Activated T-helper 2 cell treated with anti-CD3 and anti-CD28 coated beads, Interferon-gamma antibody, Interleukin-2, Interleukin-4, amounts not matched to agents 10 μg/mL and 5 μg/mL and 100 μg/mL, durations not matched to agents 14 hours and 24 hours and 36 hours (primary cell): Measurements from ENCODE around the gene FHOD1. TPM values are rescaled to one million over a fixed set of nuclear protein-coding genes. Genes with fewer than 3 reads are reported as not detected.

Source experiments
- DNase-seq: peaks from one replicate; pipeline ENCODE4 v3.0.0; 2021; ENCODE audit warnings: low spot score
- H3K27ac Mint-ChIP-seq: one replicate; pipeline ENCODE4 v1.8.0; 2021; ENCODE audit warnings: mixed read lengths
- H3K27me3 Mint-ChIP-seq: one replicate; pipeline ENCODE4 v1.8.0; 2021; ENCODE audit warnings: low read depth, mixed read lengths
- H3K36me3 Mint-ChIP-seq: one replicate; pipeline ENCODE4 v1.8.0; 2021; ENCODE audit warnings: low read depth, mixed read lengths
- H3K4me1 Mint-ChIP-seq: one replicate; pipeline ENCODE4 v1.8.0; 2021; ENCODE audit warnings: low read depth, mixed read lengths
- H3K4me3 Mint-ChIP-seq: one replicate; pipeline ENCODE4 v1.8.0; 2021; ENCODE audit warnings: low read depth, mild to moderate bottlenecking, moderate library complexity, mixed read lengths
- H3K9me3 Mint-ChIP-seq: one replicate; pipeline ENCODE4 v1.8.0; 2021; ENCODE audit warnings: mixed read lengths
- intact Hi-C: fragments of 100-400 bp; cut with micrococcal nuclease; formaldehyde crosslinking; loops from one replicate; pipeline ENCODE4 v1.15.1; 2023
- total RNA-seq: library from RNA; stranded (reverse); gene quantifications from 2 replicates; pipeline ENCODE4 v1.2.3, GENCODE V29; 2022

Gene FHOD1
- total RNA-seq, 1 donor from 2014 or later = 141 TPM

- H3K4me1 Mint-ChIP-seq = peaks cover 30% of the 10 kb centered on the region
These were observed 55.1 kb downstream of the FHOD1 start, which contains the start of gene E2F4 for GRCh38 chr16:67191995-67192681. Gene E2F4 (plus strand): TSS chr16:67192155. CDS start chr16:67192228, 73 bp downstream.

DNA sequence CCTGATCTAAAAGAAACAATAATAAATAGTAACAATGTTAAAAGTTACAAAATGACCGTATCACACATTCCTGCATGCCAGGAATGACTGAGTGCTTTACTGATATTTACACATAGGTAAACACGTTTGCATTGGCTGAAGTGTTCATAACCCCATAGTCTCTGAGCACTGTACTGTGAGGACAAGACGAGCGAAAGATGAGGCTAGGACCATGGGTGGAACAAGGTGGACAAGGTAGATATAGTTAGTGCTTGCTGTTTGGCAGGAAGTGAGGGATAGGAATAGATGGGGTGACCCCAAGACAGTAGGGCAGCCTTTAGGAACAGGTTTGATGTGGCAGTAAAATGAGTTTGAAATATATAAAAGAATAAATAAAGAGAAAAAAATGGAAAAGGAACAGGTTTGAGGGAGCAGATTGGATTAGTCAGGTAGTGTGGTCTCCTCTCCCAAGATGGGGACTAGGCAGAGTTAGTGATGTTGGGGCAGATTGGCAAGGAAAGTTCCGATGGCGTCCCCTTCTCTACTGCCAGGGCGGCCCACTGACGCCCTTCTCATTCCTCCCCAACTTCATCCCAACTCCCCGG lies 55.8 kb downstream of the FHOD1 start:
- H3K27me3 Mint-ChIP-seq = no peaks in the 10 kb centered on the region
- H3K4me1 Mint-ChIP-seq = peaks cover 29% of the 10 kb centered on the region
- DNase-seq = no peak
- H3K36me3 Mint-ChIP-seq = peaks cover 42% of the 10 kb centered on the region
- H3K27ac Mint-ChIP-seq = peak overlapping the region; percentile 59
- peak overlapping the region; percentile 85 for H3K4me3 Mint-ChIP-seq
- intact Hi-C loops = no loop called here
- no peaks in the 10 kb centered on the region for H3K9me3 Mint-ChIP-seq

More at GRCh38 chr16:67191995-67192681, 55.1 kb downstream of the FHOD1 start, which contains the start of gene E2F4:
- peak within 1 kb of the TSS; percentile 85 for H3K4me3 Mint-ChIP-seq
- peak; percentile 84 for DNase-seq
- H3K9me3 Mint-ChIP-seq = no peaks in the 10 kb centered on the region
- peaks cover 48% of the 10 kb centered on the region for H3K36me3 Mint-ChIP-seq
- H3K27ac Mint-ChIP-seq = peak within 1 kb of the TSS; percentile 59
- intact Hi-C loops = no loop called here
- no peaks in the 10 kb centered on the region for H3K27me3 Mint-ChIP-seq

GRCh38 chr16:67190448-67191399 lies 56.6 kb downstream of the FHOD1 start:
- peaks cover 23% of the 10 kb centered on the region for H3K4me1 Mint-ChIP-seq
- H3K4me3 Mint-ChIP-seq = peak overlapping the region; percentile 85
- intact Hi-C loops = no loop called here
- H3K36me3 Mint-ChIP-seq = peaks cover 34% of the 10 kb centered on the region
- H3K9me3 Mint-ChIP-seq = no peaks in the 10 kb centered on the region
- no peak for DNase-seq
- no peak overlapping the region for H3K27ac Mint-ChIP-seq
- no peaks in the 10 kb centered on the region for H3K27me3 Mint-ChIP-seq

GRCh38 chr16:67190041-67190440 lies 57.2 kb downstream of the FHOD1 start, which contains the start of gene EXOC3L1:
Gene EXOC3L1 (minus strand): TSS chr16:67190136. CDS start chr16:67189676, 460 bp downstream.
- intact Hi-C loops = no loop called here
- Mint-ChIP-seq H3K9me3 (no peaks in the 10 kb centered on the region), H3K4me1 (peaks cover 30% of the 10 kb centered on the region), H3K36me3 (peaks cover 27% of the 10 kb centered on the region), H3K27ac (no peak within 1 kb of the TSS), H3K27me3 (peaks cover 7% of the 10 kb centered on the region), H3K4me3 (no peak within 1 kb of the TSS)
- no peak for DNase-seq

GRCh38 chr16:67188798-67189197 lies 58.5 kb downstream of the FHOD1 start:
- intact Hi-C loops = loop anchor here (5.0 to 10.0 kb wide), 2 partner anchors 36 to 174 kb away; partner anchors contain the start of gene B3GNT9
- no peak overlapping the region for H3K4me3 Mint-ChIP-seq
- H3K36me3 Mint-ChIP-seq = peaks cover 15% of the 10 kb centered on the region
- H3K27me3 Mint-ChIP-seq = peaks cover 7% of the 10 kb centered on the region
- peaks cover 28% of the 10 kb centered on the region for H3K4me1 Mint-ChIP-seq
- DNase-seq = no peak
- no peak overlapping the region for H3K27ac Mint-ChIP-seq
- H3K9me3 Mint-ChIP-seq = no peaks in the 10 kb centered on the region

DNA sequence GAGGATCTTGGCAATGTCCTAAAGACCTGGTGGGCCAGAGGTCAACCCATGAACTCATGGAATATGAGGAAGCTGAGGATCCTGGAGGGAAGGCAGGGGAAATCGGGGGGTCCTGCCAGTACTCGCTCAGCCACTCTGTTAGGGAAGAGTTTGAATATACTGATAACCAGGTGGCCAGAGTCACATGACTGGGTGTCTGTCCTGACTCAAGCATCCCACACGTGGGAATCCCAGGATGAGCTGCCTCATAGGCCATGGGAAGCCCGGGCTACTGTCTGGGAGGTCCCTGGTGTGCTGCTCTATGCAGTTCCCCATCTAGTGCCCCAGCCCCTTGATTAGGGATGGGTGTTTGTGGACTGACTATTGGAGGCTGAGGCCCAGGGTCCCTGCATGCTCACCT lies 59.0 kb downstream of the FHOD1 start:
- Mint-ChIP-seq H3K27ac (no peak overlapping the region), H3K27me3 (peaks cover 7% of the 10 kb centered on the region), H3K4me3 (no peak overlapping the region), H3K4me1 (peaks cover 23% of the 10 kb centered on the region), H3K9me3 (no peaks in the 10 kb centered on the region), H3K36me3 (peaks cover 10% of the 10 kb centered on the region)
- DNase-seq = no peak
- intact Hi-C loops = loop anchor here (5.0 to 10.0 kb wide), 2 partner anchors 36 to 174 kb away; partner anchors contain the start of gene B3GNT9

- Mint-ChIP-seq H3K27ac (no peak overlapping the region), H3K9me3 (no peaks in the 10 kb centered on the region), H3K27me3 (peaks cover 7% of the 10 kb centered on the region), H3K36me3 (no peaks in the 10 kb centered on the region), H3K4me3 (no peak overlapping the region), H3K4me1 (peaks cover 15% of the 10 kb centered on the region)
- intact Hi-C loops = loop anchor here (5.0 to 10.0 kb wide), 2 partner anchors 35 to 173 kb away; partner anchors contain the start of gene B3GNT9
- no peak for DNase-seq
These were observed 59.9 kb downstream of the FHOD1 start for GRCh38 chr16:67187175-67187890.

DNA sequence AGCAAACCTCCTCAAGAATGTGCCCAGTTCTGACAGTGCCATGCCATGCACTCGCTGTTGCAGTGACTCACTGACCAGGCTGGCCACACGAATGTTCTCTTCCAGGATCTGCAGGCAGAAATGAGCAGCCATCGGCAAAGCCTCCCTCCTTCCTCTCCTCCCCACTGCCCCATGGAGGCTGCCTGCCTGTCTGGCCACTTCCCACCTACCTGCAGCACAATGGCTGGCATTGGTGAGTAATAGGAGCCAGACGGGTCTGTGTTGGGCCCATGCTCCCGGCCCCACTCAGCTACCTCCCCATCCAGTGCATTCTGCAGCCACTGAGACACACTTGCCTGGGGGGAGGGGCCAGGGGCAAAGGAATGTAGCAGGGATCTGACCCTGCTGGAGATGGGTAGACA lies 60.7 kb downstream of the FHOD1 start:
- Mint-ChIP-seq H3K9me3 (no peaks in the 10 kb centered on the region), H3K4me1 (peaks cover 13% of the 10 kb centered on the region), H3K27ac (no peak overlapping the region), H3K4me3 (no peak overlapping the region), H3K27me3 (peaks cover 7% of the 10 kb centered on the region), H3K36me3 (no peaks in the 10 kb centered on the region)
- DNase-seq = no peak
- intact Hi-C loops = loop anchor here (5.0 to 10.0 kb wide), 2 partner anchors 34 to 172 kb away; partner anchors contain the start of gene B3GNT9

GRCh38 chr16:67185651-67186134 lies 61.6 kb downstream of the FHOD1 start:
- intact Hi-C loops = loop anchor here (2.0 to 10.0 kb wide), 5 partner anchors 15 to 239 kb away; partner anchors contain the start of genes B3GNT9 and NOL3
- H3K9me3 Mint-ChIP-seq = no peaks in the 10 kb centered on the region
- no peak overlapping the region for H3K4me3 Mint-ChIP-seq
- H3K27me3 Mint-ChIP-seq = peaks cover 7% of the 10 kb centered on the region
- no peak for DNase-seq
- H3K4me1 Mint-ChIP-seq = peaks cover 9% of the 10 kb centered on the region
- H3K27ac Mint-ChIP-seq = no peak overlapping the region
- H3K36me3 Mint-ChIP-seq = no peaks in the 10 kb centered on the region

DNA sequence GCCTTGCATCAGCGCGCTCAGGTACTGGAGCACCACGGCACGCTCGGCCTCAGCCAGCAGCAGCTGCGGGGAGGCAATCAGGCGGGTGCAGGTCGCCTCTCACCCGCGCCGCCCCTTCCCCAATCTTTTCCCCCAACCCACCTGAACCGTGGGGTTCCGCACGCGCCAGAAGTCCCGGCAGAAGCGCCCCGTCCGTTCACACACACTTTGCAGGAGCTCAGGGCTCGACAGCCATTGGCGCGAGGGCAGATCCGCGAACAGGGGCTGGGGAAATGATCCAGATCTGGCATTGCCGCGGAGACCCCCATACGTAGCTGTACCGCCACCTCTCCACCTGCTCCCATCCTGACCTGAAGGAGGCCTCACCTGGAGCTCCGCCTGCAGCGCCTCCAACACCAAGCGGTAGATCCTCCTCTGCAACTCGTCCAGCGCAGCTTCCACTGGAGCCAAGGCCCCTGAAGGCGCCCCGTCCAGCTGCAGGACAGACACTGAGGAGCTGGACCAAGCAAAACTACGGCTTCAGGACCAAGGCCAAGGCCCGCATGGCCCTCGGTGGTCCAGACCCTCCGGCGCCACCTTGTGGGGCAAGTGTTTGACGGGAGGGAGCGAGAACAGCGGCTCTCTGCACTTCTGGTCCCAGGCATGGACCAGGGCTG lies 62.2 kb downstream of the FHOD1 start:
- Mint-ChIP-seq H3K27ac (peak overlapping the region; percentile 65), H3K4me1 (peaks cover 9% of the 10 kb centered on the region), H3K27me3 (peaks cover 7% of the 10 kb centered on the region), H3K4me3 (peak overlapping the region; percentile 91), H3K9me3 (no peaks in the 10 kb centered on the region), H3K36me3 (no peaks in the 10 kb centered on the region)
- intact Hi-C loops = loop anchor here (2.0 to 10.0 kb wide), 7 partner anchors 14 to 238 kb away; partner anchors contain the start of genes B3GNT9, FHOD1, NOL3 and SLC9A5
- peak; percentile 77 for DNase-seq

DNA sequence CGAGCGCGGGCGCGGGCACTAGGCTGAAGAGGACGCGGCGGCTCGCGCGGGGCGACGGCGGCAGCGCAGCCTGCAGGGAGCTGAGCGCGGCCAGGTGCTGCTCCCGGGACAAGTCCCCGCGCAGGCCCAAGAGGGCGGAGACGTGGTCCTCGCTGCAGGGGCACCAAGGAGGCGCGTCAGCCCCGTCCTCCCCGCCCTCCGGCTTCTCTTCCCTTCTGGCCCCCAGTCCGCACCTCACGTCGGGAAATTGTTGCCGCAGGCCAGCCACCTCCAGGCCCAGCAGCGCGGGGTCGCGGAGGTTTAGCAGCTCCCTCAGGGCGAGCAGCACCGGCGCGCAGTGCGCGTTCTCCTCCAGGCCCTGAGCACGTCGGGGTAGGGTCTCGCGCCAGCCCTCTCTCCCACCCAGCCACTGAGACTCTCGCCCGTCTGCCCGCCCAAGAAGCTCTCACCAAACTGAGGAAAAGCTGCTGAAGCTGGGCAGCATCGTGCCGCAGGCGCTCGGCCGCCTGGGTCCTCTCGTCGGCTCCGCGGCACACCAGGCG lies 62.8 kb downstream of the FHOD1 start:
- H3K4me1 Mint-ChIP-seq = peaks cover 9% of the 10 kb centered on the region
- peaks cover 7% of the 10 kb centered on the region for H3K27me3 Mint-ChIP-seq
- no peak for DNase-seq
- no peaks in the 10 kb centered on the region for H3K36me3 Mint-ChIP-seq
- H3K4me3 Mint-ChIP-seq = peak overlapping the region; percentile 70
- no peak overlapping the region for H3K27ac Mint-ChIP-seq
- intact Hi-C loops = loop anchor here (2.0 to 10.0 kb wide), 6 partner anchors 14 to 238 kb away; partner anchors contain the start of genes FHOD1, NOL3, SLC9A5 and TMEM208
- H3K9me3 Mint-ChIP-seq = no peaks in the 10 kb centered on the region
